GM21619 (cell line): ENCODE data around the gene SYNM.
"Not testable (repeated sequence)": the region's sequence is repeated elsewhere in the genome, so short reads cannot be mapped to it uniquely, and the experiment has no call there.

ENCODE experiments used
- ATAC-seq: cut with Tn5 transposase; IDR thresholded peaks from one replicate; pipeline ENCODE4 v1.9.1; 2021; ENCODE audit not compliant: unreplicated experiment

The SYNM gene

DNA sequence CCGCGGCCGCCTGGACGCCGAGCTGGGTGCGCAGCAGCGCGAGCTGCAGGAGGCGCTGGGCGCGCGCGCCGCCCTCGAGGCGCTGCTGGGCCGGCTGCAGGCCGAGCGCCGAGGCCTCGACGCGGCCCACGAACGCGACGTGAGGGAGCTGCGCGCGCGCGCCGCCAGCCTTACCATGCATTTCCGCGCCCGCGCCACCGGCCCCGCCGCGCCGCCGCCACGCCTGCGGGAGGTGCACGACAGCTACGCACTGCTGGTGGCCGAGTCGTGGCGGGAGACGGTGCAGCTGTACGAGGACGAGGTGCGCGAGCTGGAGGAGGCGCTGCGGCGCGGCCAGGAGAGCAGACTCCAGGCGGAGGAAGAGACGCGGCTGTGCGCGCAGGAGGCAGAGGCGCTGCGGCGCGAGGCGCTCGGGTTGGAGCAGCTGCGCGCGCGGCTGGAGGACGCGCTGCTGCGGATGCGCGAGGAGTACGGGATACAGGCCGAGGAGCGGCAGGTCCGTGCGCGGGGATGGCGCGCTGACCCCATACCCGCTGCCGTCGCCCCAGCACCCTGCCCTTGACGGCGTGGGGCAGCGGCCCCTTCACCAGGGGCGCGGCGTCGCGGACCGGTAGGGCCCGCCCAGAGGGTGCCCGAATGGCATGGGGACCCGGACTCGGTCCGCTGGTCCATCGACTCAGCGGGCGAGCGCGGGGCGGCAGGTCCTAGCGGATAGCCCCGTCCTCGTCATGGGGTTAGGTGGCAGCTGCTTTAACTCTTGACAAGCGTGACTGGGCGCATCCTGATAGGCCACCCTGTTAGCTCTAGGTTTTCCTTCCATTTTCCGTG is 848 bp downstream of the SYNM start:
- ATAC-seq, result peak; percentile 39

DNA sequence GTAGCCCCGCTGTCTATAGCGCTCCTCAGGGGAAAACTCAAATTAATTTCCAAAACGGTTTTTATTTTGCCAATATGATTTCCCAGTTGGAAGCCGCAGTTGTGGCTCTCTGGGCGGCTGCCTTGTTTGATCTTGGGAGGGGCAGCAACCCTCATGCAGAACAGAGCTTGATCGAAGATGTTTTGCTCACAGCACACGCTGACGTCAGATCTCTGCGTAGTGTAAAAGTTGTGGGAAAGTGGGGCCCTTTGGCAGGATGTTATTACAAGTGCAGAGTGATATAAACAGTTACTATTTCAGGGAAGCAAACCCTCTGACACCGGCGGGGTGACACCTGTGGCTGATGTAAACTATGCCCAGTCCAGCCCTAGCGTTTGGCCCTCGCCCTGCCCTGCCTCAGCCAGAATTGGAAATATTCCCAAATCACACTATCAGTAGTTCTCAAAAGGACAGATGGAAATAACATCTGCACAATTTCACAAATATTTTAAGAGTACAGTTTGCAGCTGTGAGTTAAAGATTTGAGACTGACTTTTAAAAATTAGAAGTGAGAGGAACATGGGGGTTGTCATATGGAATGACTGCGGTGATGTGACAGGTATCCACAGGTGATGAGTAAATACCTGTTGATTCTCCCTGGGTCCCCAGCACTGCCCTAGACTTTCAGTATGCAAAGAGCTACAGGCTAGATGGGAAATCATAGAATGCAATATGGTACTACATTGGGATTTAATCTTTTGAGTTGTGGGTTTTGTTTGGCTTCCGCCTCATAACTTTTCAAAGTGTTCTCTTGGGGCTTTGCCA is 1.7 kb downstream of the SYNM start:
- ATAC-seq, result no peak

DNA sequence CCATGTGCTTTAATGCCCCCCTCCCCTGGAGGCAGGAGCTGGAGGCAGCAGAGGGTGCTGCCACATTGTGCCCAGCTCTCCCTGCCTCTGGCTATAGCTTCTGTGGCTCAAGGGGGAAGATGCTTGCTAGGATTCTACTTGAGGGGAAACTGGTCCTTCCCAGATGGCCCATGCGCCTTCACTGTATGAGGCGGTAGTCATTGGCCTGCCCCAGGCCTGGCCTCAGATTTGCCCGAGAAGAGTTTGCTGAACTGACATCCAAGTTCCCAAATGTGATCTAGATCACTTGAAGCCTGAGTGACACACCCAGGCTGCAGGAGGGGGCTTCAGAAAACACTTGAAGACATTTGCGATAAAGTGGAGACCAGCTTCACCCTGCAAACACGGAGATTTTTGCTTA is 4.1 kb downstream of the SYNM start:
- ATAC-seq, result no peak

GRCh38 chr15:99109555-99110021 is 4.7 kb downstream of the SYNM start:
- no peak for ATAC-seq

- no peak for ATAC-seq
Observed at GRCh38 chr15:99110093-99110492, 5.2 kb downstream of the SYNM start.

DNA sequence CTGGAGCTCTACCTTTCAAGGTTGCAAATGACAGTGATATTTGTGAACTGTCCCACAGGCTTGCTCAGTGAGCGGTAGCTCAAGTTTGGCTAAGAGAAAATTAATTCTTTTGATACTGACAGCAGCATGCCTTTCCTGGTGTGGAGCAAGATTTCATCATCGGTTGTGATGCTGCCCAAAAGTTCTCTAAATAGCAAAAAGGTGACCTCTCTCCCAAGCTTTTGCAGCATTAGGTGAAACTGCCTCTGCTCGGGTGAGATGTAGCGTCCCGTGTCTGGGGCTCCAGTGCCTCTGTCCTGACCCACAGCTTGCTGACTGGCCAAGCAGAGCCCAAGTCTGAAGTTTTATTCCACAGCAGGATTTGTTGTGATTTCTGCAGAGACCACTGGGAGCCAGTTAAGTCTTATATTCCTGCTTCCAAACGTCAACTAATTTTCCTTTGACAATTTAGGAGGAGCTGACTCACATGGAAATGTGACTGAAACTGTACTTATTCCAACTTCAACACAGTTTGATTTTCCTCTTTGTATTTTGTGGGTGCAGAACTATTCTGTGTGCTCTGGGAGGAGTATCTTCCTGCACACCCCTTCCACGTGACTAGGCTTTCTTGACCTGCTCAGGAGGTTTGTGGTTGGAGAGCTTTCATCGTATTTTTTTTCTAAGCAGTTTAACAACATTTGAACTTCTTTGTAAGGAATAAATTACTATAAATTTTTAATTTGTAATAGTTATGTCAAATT is 5.9 kb downstream of the SYNM start:
- ATAC-seq, result no peak

- not testable (repeated sequence) for ATAC-seq
Observed at GRCh38 chr15:99111641-99112040, 6.8 kb downstream of the SYNM start.

- ATAC-seq, result no peak
Observed at GRCh38 chr15:99113547-99114271, 8.8 kb downstream of the SYNM start.

DNA sequence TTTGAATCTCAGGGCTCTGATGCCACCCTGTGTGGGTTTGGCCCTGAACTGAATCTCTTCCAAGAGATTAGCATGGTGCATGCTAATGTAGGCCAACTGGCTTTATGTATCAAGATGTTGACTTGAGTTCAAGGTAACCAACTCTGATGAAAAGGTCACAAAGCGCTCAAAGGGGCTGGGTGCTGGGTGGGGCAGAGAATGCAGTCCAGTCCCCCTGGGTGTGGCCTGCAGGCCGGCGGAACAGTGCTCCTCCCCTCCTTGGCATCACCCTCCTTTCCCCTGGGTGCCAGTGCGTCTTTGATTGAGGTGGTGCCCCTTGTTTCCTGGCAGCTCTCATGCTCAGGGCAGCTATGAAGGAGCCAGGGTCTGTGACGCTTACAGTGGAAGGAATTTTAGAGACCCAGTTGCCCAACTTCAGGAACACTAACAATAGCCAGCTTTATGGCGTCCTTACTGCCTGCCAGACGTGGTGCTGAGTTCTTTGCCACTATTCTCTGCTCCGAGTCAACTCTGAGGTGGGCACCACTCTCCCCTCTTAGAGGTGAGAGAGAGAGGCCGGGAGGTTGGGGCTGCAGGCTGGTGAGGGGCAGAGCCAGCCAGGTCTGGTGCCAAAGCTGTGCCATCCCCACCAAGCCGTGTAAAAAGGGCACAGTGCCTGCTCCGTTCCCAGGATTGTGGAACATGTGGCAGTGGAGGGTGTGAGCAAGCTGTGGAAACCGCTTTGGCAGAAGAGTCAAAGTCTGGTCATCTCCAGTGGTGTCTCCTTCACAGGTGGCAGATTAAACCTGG is 9.8 kb downstream of the SYNM start:
- no peak for ATAC-seq

- no peak for ATAC-seq
Observed at GRCh38 chr15:99115300-99116215, 10.7 kb downstream of the SYNM start.

GRCh38 chr15:99117111-99117510 is 12.2 kb downstream of the SYNM start:
- no peak for ATAC-seq

- ATAC-seq, result no peak
Observed at GRCh38 chr15:99117563-99118257, 12.8 kb downstream of the SYNM start.

GRCh38 chr15:99118258-99118632 is 13.4 kb downstream of the SYNM start:
- ATAC-seq, result no peak

- no peak for ATAC-seq
Observed at GRCh38 chr15:99118801-99119546, 14.1 kb downstream of the SYNM start.

GRCh38 chr15:99120050-99120777 is 15.3 kb downstream of the SYNM start:
- ATAC-seq, result no peak

- ATAC-seq, result no peak
Observed at GRCh38 chr15:99121207-99121606, 16.3 kb downstream of the SYNM start.
